SK-N-MC (cell line): ENCODE measurements around the gene AATK.

Experiments
- EZH2 ChIP-seq: fragments of 200-600 bp; sonication (generic); IDR thresholded peaks from one replicate; pipeline ENCODE4 v1.6.1; 2017; ENCODE audit warnings: antibody characterized with exemption
- FOXP2 ChIP-seq: optimal IDR thresholded peaks from 2 replicates; pipeline ENCODE3; 2011; ENCODE audit warnings: mild to moderate bottlenecking, moderate library complexity; ENCODE audit not compliant: insufficient read depth; ENCODE audit errors: extremely low read length, control extremely low read depth
- POLR2AphosphoS5 ChIP-seq: IDR thresholded peaks from 2 replicates; pipeline ENCODE4 v1.6.1; 2012; ENCODE audit warnings: mild to moderate bottlenecking, low read depth, low read length, borderline replicate concordance

GRCh38 chr17:81097134-81097942, 68.7 kb downstream of the AATK start:
- TF ChIP-seq EZH2, result no peak
- no peak for TF ChIP-seq POLR2AphosphoS5
- TF ChIP-seq FOXP2, result no peak
